HG03457 (cell line): ENCODE measurements around the gene PREX1.

Experiments used
- ATAC-seq: cut with Tn5 transposase; IDR thresholded peaks from one replicate; pipeline ENCODE4 v1.9.1; 2021; ENCODE audit warnings: moderate number of reproducible peaks; ENCODE audit not compliant: unreplicated experiment

Gene PREX1

DNA sequence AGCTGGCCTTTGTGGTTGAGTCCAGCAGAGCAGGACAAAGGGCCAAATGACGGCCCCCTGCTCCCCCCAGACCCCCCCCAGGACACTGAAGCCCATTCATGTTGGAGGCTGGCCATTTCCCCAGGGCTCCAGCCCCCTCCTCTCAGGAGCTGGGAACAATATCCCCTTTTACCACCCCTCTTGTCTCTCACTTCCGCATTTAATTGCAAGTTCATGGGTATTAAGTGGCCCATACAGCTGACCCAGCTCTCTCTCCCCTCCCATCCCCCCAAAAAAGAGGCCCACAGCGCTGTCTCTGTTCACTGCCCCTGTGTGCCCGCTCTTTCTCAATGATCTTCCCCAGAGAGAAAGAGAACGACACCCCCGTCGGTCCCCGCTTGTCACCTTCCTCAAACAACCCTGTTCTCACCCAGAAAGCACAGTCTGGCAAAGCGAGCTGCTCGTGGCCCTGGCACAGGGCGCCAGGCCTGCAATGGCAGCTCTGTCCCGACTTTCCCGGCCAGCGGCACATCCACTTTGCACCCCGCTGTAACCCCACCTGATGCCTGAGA is 30.4 kb downstream of the PREX1 start:
- ATAC-seq = no peak

DNA sequence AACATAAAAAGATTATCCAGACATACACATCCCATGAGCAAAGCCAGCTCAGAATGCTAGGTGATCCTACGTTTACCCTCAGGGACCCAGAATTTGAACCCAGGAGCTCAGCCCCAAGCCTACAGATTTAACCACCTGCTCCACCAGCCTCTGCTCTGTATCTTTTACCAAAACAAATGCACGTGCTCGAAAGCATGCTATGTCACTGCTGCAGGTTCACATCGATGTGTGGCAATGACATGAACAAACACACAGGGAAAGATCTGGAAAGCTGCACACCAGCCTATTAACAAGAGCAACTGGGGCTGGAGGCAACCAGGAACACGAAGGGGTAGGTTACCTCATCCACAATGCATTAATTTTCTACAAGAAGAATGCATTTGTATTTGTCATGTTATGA is 32.1 kb downstream of the PREX1 start:
- ATAC-seq = no peak

DNA sequence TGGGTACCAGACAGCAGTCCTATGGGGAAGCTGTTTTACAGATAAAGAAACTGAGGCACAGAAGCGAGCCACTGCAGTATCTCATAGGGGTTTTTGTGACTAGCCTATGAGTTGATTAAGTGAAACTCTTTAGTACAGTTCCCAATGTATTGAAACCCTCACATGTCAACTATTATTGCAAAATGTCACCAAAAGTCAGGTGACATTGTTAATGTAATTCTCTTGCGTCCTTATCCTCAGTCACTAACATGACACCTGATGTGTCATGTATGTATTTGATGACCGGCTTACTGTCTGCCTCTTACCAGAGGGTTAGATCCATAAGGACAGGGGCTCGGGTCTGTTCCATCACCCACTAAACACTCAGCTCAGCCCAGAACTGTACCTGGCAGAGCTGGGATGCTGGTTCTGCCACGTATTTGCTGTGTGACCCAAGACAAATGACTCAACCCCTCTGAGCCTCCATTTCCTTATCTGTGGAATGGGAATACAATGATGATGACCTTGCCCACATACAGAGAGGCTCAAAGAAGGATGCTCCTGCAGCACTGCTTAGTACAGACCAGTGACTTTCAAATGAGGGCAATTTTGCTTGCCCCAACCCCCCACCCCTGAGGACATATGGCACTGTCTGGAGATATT is 32.9 kb downstream of the PREX1 start:
- ATAC-seq = no peak

DNA sequence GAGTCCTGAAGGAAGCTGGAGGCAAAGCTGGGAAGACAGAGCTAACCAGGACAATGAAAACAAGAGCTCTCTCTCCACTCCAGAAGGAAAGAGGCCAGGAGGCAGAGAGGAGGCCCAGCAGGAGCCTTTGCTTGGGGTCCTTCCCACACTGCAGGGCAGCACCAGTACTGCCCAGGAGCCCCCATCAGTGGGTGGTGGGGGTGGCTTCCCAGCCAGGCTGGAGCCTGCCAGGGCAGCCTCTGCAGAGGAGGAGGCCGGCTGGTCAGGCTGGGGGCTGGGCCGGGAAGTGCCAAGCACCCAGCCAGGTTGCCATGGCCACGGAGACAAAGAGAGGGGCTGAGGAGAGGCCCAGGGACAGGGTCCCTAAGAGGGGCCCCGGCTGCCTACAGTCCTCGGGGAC is 33.4 kb downstream of the PREX1 start:
- no peak for ATAC-seq

DNA sequence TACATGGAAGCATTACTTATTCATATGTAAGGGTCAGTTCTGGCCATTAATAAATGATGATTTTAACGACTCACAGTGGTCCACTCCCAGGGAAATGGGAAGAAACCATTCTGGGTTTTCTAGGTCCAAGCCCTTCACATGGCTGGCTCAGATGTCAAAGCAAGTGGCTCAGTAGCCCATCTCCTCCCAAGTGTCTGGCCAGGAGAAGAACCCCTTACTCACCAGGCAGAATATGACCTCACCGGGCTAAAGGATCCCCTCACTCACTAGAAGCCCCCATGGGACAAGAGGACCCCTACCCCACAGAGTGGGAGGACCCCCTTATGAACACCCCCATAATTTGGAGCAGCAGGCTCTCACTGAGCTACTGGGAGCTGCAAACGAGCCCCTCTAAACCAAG is 34.0 kb downstream of the PREX1 start:
- no peak for ATAC-seq

DNA sequence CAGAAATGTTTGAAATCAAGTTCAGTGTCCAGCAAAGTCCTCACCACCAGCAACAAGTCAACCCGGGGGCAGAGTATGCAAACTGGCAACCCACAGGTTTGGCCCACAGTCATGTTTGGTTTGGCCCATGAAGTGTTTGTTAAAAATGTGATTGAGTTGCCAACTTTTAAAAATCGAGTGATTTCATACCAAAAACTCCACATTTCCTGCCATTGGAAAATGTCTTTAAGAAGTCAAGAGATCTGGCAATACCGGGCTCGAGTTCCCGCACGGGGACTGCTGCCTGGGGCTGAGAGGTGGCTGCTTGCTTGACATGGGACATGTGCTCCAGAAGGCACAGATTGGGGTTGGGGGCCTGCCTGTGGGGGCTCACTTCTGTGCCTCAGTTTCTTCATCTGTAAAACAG is 36.1 kb downstream of the PREX1 start:
- no peak for ATAC-seq

DNA sequence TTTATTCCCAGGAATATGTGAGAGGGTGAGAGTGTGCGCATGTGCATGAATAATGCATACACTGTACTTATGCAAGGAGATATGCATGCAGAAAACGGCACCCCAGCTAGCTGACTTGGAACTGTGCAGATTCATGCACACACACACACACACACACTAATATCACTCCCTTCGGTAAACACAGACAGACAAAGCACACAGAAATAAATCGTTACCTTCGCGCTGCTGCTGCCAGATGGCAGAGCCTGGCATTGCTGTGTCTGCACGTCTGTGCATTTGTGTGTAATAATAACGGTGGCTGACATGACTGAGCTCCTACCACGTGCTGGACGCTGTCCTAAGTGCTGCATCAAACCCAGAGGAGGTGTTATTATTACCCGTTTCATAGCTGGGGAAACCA is 36.8 kb downstream of the PREX1 start:
- ATAC-seq = no peak

DNA sequence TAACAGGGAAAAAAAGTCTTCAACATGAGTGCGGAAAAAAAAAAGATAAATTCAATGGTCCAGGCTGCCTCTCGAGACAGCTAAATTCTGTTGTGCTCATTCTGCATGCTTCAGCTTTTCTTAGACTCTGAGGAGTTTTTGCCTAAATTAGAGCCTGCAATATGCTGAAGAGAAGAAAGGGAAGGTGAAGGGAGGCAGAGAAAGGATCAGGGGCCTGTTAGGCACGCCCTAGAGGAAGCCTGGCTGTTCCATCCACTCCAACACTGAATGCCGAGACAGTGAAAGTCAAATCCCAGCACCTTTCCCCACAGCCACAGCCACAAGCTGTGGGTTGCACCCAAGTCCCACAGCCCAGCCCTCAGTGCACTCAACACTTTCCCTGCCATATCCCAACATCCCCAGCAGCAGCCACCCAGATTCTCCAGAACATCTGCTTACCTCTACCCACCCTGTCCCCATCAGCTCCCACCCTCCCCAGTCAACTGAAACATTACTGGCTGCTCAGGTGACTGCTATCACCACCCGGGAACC is 37.3 kb downstream of the PREX1 start:
- ATAC-seq = no peak

DNA sequence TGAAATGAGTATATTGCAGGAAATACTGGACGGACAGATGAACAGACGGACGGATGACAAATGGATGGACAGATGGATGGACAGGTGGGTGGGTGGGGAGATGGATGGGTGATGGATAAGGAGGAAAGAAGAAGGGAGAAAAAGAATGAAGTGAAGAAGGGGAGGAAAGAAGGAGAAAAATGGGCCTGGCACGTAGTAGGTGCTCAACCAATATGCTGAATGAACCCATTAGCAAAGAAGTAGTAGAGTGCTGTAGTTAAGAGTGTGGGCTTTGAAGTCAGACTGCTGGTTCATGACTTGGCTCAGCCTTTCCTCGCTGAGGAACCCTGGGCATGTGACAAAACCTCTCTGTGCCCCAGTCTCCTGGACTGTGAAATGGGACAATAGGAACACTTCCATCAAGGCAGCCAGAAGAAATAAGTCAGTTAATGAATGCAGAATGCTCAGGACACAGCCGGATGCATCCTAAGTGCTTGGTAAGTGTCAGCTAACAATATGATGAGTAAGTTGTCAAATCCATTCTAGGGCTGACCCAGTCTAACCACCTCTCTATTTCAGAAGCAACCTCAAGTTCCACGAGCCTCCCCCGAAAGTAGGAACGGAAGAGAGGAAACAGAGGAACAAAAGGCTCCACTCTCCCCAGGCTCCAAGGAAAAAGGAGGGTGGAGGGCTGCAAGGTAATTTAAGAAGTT is 37.9 kb downstream of the PREX1 start:
- ATAC-seq = no peak

DNA sequence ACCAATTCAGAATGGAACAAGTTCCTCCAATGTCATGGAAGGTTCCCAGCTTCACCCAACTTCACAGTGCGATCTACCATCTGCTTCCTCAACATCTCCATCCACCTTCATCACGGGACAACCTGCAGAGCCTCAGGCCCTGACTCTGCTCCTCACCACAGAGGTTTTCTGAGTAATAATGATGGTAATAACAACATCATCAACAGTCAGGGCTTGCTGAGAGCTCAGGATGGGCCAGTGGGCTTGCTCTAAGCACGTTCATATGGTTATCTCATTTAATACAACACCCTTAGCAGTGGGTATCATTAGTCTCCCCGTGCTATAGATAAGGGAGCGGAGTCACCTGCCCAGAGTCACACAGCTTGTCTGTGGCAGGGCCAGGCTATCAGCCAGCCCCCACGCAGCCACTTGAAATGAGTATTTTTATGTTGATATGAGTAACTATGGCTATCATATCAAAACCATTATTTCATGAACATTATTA is 38.6 kb downstream of the PREX1 start:
- peak; percentile 7 for ATAC-seq

DNA sequence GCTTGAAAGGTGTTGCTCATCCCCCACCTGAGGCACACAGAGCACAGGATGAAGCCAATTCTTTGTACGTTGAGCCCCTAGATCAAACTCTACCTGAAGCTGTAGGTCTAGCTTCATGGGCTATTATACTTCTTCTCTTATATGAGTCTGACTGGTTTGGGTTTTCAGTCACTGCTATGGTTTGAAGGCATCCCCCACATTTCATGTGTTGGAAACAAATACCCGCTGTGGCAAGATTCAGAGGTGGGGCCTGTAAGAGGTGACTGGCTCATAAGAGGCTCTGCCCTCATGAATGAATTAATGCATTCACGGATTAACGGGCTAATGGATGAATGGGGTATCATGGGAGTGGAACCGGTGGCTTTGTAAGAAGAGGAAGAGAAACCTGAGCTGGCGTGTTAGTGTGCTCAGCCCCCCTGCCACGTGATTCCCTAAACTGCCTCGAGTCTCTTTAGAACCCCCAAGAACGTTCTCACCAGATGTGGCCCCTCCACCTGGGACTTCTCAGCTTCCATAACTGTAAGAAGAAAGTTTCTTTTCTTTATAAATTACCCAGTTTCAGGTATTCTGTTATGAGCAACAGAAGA is 39.2 kb downstream of the PREX1 start:
- ATAC-seq = peak; percentile 46

DNA sequence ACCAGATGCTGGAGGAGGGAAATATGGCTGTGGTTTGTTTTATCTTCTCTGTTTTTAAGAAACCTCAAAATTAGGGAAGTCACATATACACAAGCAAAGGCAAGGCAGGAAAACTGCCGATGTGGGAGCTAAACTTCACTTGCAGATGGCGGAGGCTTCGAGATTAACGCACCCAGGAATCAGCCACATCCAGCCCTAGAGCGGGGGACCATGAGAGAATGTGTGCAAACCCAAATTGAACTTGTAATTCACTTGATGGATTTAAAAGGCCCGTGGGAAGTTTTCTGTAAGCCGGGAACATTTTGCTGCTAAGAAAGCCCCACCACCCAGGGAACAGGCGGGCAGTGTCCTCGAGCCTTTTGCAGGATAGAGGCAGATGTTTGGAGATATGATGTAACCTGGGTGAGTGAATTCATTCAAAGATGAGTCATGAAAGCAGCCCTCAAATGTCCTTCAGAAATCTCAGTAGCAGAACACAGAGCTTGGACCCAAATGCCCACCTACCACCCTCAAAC is 39.9 kb downstream of the PREX1 start:
- no peak for ATAC-seq

DNA sequence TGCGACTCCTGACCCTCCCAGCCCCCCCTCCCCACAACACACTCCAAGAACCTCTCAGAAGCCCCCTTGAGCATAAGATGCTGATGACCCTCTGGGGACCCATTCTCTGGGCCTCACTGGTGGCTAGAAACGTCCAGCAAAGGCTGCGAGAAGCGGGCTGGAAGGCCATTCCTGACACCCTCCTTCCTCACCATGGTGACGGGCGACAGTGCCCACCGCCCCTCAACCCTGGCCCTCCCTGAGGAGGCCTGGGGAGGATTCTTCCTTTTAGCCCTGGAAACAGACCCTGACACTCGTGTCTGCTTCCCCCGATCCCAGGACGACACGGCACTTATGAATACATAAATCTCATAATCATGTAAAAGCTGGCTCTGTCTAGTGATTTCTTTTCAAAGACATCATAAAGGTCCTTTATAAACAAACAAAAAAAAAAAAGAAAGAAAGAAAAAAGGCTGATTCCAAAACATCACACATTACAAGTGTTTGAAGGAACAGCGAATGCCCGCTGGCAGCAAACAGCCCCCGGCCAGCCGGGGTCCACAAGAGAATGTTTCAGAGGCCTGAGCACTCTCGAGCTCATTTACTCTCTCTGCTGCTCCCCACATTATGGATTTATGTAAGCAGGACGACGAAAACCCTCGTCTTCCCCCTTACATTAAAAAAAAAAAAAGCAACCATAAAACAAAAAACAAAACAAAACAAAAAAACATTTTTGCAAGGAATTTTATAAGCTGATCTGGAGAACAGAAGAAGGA is 40.7 kb downstream of the PREX1 start:
- ATAC-seq = no peak

DNA sequence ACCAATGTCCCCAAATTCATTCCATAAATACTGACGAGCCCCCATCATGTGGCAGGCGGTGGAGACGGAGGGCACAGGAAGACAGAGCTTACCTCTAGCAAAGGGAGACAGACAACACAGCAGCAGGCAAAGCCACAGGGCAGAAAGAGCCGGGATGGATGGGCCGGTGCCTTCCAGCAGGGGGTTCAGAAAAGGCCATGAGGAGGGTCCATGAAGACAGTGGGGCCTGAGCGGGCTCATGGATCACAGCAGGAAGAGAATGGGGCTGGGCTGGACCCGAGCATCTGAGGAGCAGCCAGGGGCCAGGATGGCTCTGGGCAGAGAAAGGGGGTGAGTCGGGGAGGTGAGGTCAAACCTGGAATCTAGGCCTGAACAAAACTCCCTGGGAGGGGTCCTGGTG is 42.0 kb downstream of the PREX1 start:
- no peak for ATAC-seq

DNA sequence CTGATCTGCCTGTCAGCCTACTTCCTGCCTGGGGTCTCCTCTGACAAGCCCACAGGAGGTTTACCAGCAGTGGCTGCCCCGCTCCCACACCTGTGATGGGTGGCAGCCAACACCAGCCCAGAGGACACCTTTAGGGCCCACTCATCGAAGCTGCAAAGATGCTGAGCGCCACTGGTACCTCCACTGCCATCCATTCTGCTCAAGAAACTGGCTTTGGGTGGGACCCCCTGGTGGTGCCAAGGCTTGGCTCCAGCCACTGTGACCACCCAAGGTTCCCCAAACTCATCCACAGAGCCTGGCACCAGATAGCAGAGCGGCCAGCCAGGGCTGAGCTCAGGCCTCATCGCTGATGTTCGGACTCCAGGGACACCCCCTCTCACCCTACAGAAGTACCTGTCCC is 42.5 kb downstream of the PREX1 start:
- ATAC-seq = no peak

DNA sequence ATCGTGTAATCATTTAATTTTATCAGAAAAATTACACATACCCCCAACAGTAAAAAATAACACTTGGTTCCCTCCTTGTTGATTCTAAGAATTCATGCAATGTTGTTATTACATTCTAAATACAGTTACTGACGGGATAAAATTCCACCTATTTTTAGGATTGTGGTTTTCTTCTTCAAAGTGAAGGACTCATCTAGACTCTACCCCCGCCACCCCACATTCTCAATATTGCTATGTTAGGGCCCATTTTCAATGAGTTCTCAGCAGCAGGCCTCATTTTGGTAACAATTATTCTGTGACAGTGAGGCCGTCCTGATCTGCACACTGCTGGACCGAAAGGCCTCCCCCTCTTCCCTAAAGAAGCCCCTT is 43.5 kb downstream of the PREX1 start:
- no peak for ATAC-seq

DNA sequence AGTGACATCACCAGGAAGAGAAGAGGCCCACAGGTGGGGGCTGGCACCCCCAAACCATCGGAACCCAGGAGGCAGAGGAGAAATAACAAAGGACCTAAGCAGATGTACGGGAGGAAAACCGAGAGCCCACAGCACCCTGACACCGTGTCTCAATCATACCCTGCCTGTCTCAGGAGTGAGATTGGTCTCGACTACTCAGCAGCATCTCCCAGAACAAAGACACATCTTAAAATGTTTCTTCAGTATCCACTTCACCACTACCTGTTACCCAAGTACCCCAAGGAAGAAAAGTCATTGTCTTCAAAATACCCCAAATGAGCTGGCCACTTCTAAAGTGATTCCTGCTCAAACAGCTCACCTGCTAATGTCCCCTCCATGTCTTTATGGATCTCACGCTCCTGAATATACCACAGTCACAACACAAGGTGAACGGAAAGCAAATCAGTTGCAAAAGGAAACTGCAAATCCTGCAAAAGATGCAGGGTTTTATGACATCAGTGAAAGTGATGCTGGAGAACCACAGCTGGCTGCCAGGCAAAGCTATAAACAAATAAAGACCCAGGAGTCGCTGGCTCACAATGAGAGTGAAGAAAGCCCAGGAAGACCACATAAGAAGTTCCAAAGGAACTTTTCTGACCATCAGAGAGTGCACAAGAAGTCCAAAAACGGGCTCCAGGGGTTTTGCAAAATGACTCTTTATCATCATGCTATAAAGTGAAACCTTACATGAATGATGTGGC is 44.1 kb downstream of the PREX1 start:
- no peak for ATAC-seq

DNA sequence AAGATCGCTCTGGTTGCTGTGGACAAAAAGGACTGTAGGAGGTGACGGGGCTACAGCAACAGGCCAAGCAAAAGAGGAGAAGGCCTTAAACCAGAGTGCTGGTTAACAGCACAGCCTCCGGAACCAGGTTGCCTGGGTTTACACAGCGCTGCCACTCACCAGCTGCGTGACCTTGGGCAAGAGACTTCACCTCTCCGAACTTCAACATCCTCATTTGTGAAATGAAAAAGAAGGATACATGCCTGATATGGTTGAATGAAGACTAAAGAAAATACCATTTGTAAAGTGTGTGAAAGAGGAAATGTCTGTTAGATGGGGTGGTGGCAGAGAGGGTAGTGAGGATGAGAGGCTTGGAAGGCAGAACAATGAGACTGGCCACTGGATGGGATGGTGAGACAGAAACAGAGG is 44.9 kb downstream of the PREX1 start:
- ATAC-seq = no peak

DNA sequence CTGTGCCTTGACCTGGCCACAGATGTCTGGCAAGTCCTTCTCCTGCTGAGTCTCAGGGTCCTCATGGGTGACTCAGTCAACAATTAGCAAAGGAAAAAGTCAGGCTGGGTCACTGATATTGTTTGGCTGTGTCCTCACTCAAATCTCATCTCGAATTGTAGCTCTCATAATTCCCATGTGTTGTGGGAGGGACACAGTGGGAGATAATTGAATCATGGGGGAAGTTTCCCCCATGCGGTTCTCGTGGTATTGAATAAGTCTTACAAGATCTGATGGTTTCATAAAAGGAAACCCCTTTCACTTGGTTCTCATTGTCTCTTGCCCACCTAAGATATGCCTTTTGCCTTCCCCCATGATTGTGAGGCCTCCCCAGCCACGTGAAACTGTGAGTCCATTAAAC is 45.7 kb downstream of the PREX1 start:
- ATAC-seq = no peak

DNA sequence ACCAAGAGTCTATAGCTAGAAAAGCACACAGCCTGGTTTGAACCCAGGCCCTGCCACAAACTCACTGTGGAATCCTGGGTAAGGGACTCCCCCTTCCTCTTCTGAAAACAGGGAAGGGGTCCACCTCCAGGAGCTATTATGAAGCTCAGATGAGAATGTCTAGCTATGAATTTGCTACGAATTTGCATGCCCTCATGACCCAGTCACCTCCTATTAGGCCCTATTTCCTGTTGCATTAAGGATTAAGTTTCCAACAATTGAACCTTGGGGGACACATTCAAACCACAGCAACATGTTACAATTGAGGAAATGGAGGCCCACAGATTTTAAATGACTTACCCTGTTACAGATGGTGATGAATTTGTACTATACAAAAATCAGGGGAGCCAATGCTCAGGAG is 46.2 kb downstream of the PREX1 start:
- ATAC-seq = no peak
